Ovary (tissue), 10 donors: Measurements from ENCODE around the gene OXTR. TPM values are rescaled to one million over a fixed set of nuclear protein-coding genes. Genes with fewer than 3 reads are reported as not detected.

Experiments
- DNase-seq, 5 donors: peaks; one replicate each; pipeline ENCODE4 v3.0.0-alpha.2; 2019 to 2020
- H3K27ac ChIP-seq, 2 donors: fragments of 200-600 bp; one replicate each; pipeline versions ENCODE4 v1.5.1 to v1.8.0; 2019 to 2022
- H3K27me3 ChIP-seq: fragments of 200-600 bp; one replicate; pipeline ENCODE4 v1.8.0; 2022
- H3K36me3 ChIP-seq: fragments of 200-600 bp; sonication (generic); one replicate; pipeline ENCODE4 v1.5.1; 2019
- H3K4me1 ChIP-seq: one replicate; pipeline ENCODE4 v1.8.1; 2013; ENCODE audit warnings: mild to moderate bottlenecking, moderate library complexity; ENCODE audit not compliant: insufficient read depth
- H3K4me3 ChIP-seq: fragments of 200-600 bp; sonication (generic); one replicate; pipeline ENCODE4 v1.5.1; 2017
- H3K9me3 ChIP-seq, 2 donors: fragments of 200-600 bp in 1 of 2; sonication (generic) in 1 of 2; one replicate each; pipeline versions ENCODE4 v1.5.1 to v1.8.1; 2013 to 2019; ENCODE audit warnings: mild to moderate bottlenecking in 1 of 2, moderate library complexity in 1 of 2
- CTCF ChIP-seq, 3 donors: fragments of 450-650 bp in 2 of 3; fragments of 200-600 bp in 1 of 3; IDR thresholded peaks; one replicate each; pipeline versions ENCODE4 v1.5.1 to v1.8.0; 2016 to 2022; ENCODE audit warnings: antibody characterized with exemption in 3 of 3, mild to moderate bottlenecking in 1 of 3
- EP300 ChIP-seq: sonication (generic); formaldehyde crosslinking; IDR thresholded peaks from one replicate; pipeline ENCODE4 v1.6.1; 2017; ENCODE audit warnings: antibody characterized with exemption
- POLR2A ChIP-seq: fragments of 450-650 bp; IDR thresholded peaks from one replicate; pipeline ENCODE4 v1.6.1; 2017; ENCODE audit warnings: antibody characterized with exemption, mild to moderate bottlenecking, moderate library complexity
- WGBS, 3 donors: extraction: QIAGEN DNeasy Blood & Tissue Kit in 1 of 3; methylation state at CpG; one replicate each; pipeline versions ENCODE4 v1.1.5 to v1.1.7; 2013 to 2017; 5-methylcytosine and 5-hydroxymethylcytosine counted together
- intact Hi-C, 4 donors: fragments of 100-400 bp; cut with DNase I; formaldehyde crosslinking; loops; one replicate each; pipeline versions ENCODE4 v1.11.0 to v1.15.1; 2022 to 2023
- long read RNA-seq, 3 donors: library from polyadenylated mRNA in 2 of 3; unstranded in 2 of 3; transcript quantifications; one replicate each; pipeline ENCODE4 v2.0.0 and lab custom pipeline, GENCODE V29; 2021 to 2026
- polyA plus RNA-seq, 2 donors: library from polyadenylated mRNA; stranded (reverse); fragments of 200-250 nt in 1 of 2; fragments of 350-450 nt in 1 of 2; fragmentation: Illumina TruSeq in 1 of 2; extraction: RNeasy Lipid Tissue Mini Kit (QIAGEN cat#74804) in 1 of 2; gene quantifications; one replicate each; pipeline ENCODE4 v1.2.3, GENCODE V29; 2013 to 2014
- total RNA-seq, 7 donors: library from RNA; depleted of rRNA in 2 of 7; stranded (reverse); fragments of >200 nt in 2 of 7; fragmentation: NEBNext Ultra II Directional in 3 of 7; extraction: Animal tissue kit (Norgen Biotek cat#: 25700) in 3 of 7; gene quantifications; one replicate each; pipeline versions ENCODE4 v1.1.0 to v1.2.4, GENCODE V29; 2016 to 2023
- donor health status: DM: no; HTN: no; CAD: no; lungs with moderate emphysema.
- donor health status: DM: no; HTN: no; CAD: no.
- donor health status: Bipolar disorder and iron deficiency.
- donor health status: DM: yes; HTN: yes; CAD: no.
- donor health status: DM: no; HTN: no; CAD: no.
- donor health status: DM: yes; HTN: yes; CAD: no.

OXTR gene
- total RNA-seq, result 10 to 100 TPM in 1 of 7 donors, 1 to 10 TPM in 3, under 1 TPM in 3; 0.27 to 14.9 (median 1.1) TPM
- polyA plus RNA-seq, result 1 to 10 TPM; 4.9 to 5.0 TPM
- long read RNA-seq, donor 1, full-length matches to known transcripts, result 1 of 6 reads
- long read RNA-seq, donor 1, partial matches to known transcripts, result 5 of 6 reads
- long read RNA-seq, donor 1, other reads (novel, unspliced or antisense), result 0 of 6 reads
- long read RNA-seq, donor 2, result 0 reads
- long read RNA-seq, donor 3, full-length matches to known transcripts, result 3 of 3 reads
- long read RNA-seq, donor 3, partial matches to known transcripts, result 0 of 3 reads
- long read RNA-seq, donor 3, other reads (novel, unspliced or antisense), result 0 of 3 reads

- Histone ChIP-seq H3K27ac (no peak within 1 kb of the TSS), H3K4me3 (no peak within 1 kb of the TSS), H3K36me3 (no peaks in the 10 kb centered on the region), H3K27me3 (no peaks in the 10 kb centered on the region), H3K4me1 (peaks cover 11% of the 10 kb centered on the region), H3K9me3 (no peaks in the 10 kb centered on the region)
- DNase-seq, result peak; percentile 42 to 78 (median 69)
- 2 to 5% (median 4%) methylated on average over 49 to 53 of the region's 53 CpGs for WGBS, 3 donors
- intact Hi-C loops, result loop anchor here in 2 of 4 donors (10.0 kb wide), 1 partner anchor 104 kb away; no protein-coding TSS in a partner anchor
- TF ChIP-seq EP300, result no peak
- TF ChIP-seq POLR2A, result no peak
- TF ChIP-seq CTCF (IDR thresholded peaks at IDR 0.05), result peak; percentile 74 to 94 (median 87)
Observed at GRCh38 chr3:8769088-8769822, at the start of gene OXTR. Gene OXTR, minus strand, starts transcription at chr3:8769613. Its CDS starts 1,426 bp downstream, at chr3:8768187.

GRCh38 chr3:8817486-8817885, 48.1 kb upstream of the OXTR start:
- Histone ChIP-seq H3K27me3 (no peaks in the 10 kb centered on the region), H3K4me3 (no peak overlapping the region), H3K27ac (no peak overlapping the region), H3K9me3 (peaks cover 0 to 4% of the 10 kb centered on the region in 2 donors), H3K4me1 (no peaks in the 10 kb centered on the region), H3K36me3 (no peaks in the 10 kb centered on the region)
- intact Hi-C loops, result loop anchor here in 1 of 4 donors (1.0 kb wide), 1 partner anchor 43 kb away; no protein-coding TSS in a partner anchor
- DNase-seq, result no peak
- WGBS, 3 donors, result 80 to 94% (median 90%) methylated on average over 2 of the region's 2 CpGs
- TF ChIP-seq CTCF (IDR thresholded peaks at IDR 0.05), result no peak
- TF ChIP-seq EP300, result no peak
- TF ChIP-seq POLR2A, result no peak

GRCh38 chr3:8816106-8816505, 46.7 kb upstream of the OXTR start:
- Histone ChIP-seq H3K4me1 (no peaks in the 10 kb centered on the region), H3K36me3 (no peaks in the 10 kb centered on the region), H3K27ac (no peak overlapping the region), H3K9me3 (peaks cover 0 to 4% of the 10 kb centered on the region in 2 donors), H3K4me3 (no peak overlapping the region), H3K27me3 (no peaks in the 10 kb centered on the region)
- intact Hi-C loops, result no loop called here
- WGBS, 3 donors, result 91 to 94% (median 91%) methylated on average over 6 of the region's 6 CpGs
- DNase-seq, result no peak
- no peak for TF ChIP-seq EP300
- TF ChIP-seq POLR2A, result no peak
- no peak for TF ChIP-seq CTCF (IDR thresholded peaks at IDR 0.05)

GRCh38 chr3:8813411-8813810, 44.0 kb upstream of the OXTR start:
- 85 to 98% (median 89%) methylated on average over 1 of the region's 1 CpG for WGBS, 3 donors
- Histone ChIP-seq H3K27ac (no peak overlapping the region), H3K36me3 (no peaks in the 10 kb centered on the region), H3K4me1 (no peaks in the 10 kb centered on the region), H3K27me3 (no peaks in the 10 kb centered on the region), H3K9me3 (no peaks in the 10 kb centered on the region), H3K4me3 (no peak overlapping the region)
- intact Hi-C loops, result no loop called here
- no peak for DNase-seq
- TF ChIP-seq POLR2A (no peak), CTCF (IDR thresholded peaks at IDR 0.05) (no peak), EP300 (no peak)
